MM.1S (cell line): ENCODE measurements around the gene SDHB.

ENCODE experiments used
- EZH2 ChIP-seq: fragments of 300-600 bp; sonication (generic); optimal IDR thresholded peaks from 2 replicates; pipeline ENCODE3; 2017; ENCODE audit warnings: low read depth, mild to moderate bottlenecking, antibody characterized with exemption, low read length, mixed read lengths
- EZH2phosphoT487 ChIP-seq: fragments of 300-600 bp; sonication (generic); IDR thresholded peaks from 2 replicates; pipeline ENCODE4 v1.6.1; 2018; ENCODE audit warnings: antibody characterized with exemption, low read length
- TF ChIP-seq, protein P1 (sequence below): fragments of 300-600 bp; sonication (generic); IDR thresholded peaks from 2 replicates; pipeline ENCODE4 v1.5.1; 2016; ENCODE audit warnings: antibody characterized with exemption, low read length, mixed read lengths

DNA sequence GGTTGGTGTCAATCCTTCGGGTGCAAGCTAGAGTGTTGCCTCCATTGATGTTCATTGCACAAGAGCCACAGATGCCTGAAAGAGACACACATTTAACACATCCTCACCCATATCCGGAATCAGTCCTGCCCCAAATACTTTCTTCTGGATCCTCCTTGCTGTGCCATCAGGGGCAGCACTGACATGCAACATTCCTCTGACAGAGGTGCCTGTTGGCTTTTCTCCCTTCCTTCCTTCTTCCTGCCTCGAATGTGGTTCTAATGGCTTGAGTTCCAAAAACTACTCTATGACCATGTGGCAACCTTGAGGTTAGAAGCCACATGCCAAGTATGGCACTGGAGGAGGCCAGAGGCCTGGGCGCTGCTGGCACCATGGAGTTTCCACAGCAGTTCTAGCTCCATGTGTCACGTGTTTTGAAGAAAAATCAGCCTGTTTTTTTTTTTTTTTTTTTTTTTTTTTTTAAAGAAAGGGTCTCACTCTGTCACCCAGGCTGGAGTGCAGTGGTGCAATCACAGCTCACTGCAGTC lies 25.1 kb downstream of the SDHB start:
- TF ChIP-seq, protein P1, sequence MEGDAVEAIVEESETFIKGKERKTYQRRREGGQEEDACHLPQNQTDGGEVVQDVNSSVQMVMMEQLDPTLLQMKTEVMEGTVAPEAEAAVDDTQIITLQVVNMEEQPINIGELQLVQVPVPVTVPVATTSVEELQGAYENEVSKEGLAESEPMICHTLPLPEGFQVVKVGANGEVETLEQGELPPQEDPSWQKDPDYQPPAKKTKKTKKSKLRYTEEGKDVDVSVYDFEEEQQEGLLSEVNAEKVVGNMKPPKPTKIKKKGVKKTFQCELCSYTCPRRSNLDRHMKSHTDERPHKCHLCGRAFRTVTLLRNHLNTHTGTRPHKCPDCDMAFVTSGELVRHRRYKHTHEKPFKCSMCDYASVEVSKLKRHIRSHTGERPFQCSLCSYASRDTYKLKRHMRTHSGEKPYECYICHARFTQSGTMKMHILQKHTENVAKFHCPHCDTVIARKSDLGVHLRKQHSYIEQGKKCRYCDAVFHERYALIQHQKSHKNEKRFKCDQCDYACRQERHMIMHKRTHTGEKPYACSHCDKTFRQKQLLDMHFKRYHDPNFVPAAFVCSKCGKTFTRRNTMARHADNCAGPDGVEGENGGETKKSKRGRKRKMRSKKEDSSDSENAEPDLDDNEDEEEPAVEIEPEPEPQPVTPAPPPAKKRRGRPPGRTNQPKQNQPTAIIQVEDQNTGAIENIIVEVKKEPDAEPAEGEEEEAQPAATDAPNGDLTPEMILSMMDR, result no peak
- TF ChIP-seq EZH2 (no peak), EZH2phosphoT487 (no peak)
